Tibial nerve (tissue), 4 donors: ENCODE results near the gene NTRK3. TPM values are rescaled to one million over a fixed set of nuclear protein-coding genes. Genes with fewer than 3 reads are reported as not detected.
"Not testable (repeated sequence)": the region's sequence is repeated elsewhere in the genome, so short reads cannot be mapped to it uniquely, and the experiment has no call there.

Experiments
- DNase-seq, 2 donors: peaks; one replicate each; pipeline ENCODE4 v3.0.0-alpha.2; 2019; ENCODE audit warnings: low spot score in 2 of 2
- H3K27ac ChIP-seq, 4 donors: fragments of 200-600 bp; sonication (generic) in 3 of 4; one replicate each; pipeline ENCODE4 v1.5.1; 2017 to 2019; ENCODE audit warnings: mild to moderate bottlenecking in 1 of 4
- H3K27me3 ChIP-seq, 2 donors: fragments of 200-600 bp; sonication (generic) in 1 of 2; one replicate each; pipeline versions ENCODE4 v1.5.1 to v1.6.0; 2017 to 2019
- H3K36me3 ChIP-seq, 3 donors: fragments of 200-600 bp; sonication (generic); one replicate each; pipeline ENCODE4 v1.5.1; 2018 to 2019
- H3K4me1 ChIP-seq, 4 donors: fragments of 200-600 bp; sonication (generic) in 3 of 4; one replicate each; pipeline ENCODE4 v1.5.1; 2017 to 2019
- H3K4me3 ChIP-seq, 4 donors: fragments of 200-600 bp; sonication (generic) in 3 of 4; one replicate each; pipeline ENCODE4 v1.5.1; 2017 to 2019; ENCODE audit warnings: mild to moderate bottlenecking in 1 of 4, moderate library complexity in 1 of 4
- H3K9me3 ChIP-seq, 4 donors: fragments of 200-600 bp; sonication (generic) in 3 of 4; one replicate each; pipeline ENCODE4 v1.5.1; 2017 to 2019
- CTCF ChIP-seq, 5 experiments: fragments of 200-600 bp in 3 of 5; fragments of 450-650 bp in 2 of 5; sonication (generic) in 3 of 5; IDR thresholded peaks; one replicate each; pipeline ENCODE4 v1.5.1; 2016 to 2019; ENCODE audit warnings: antibody characterized with exemption in 5 of 5, mild to moderate bottlenecking in 3 of 5, moderate library complexity in 2 of 5
- EP300 ChIP-seq, 2 donors: sonication (generic); formaldehyde crosslinking; IDR thresholded peaks; one replicate each; pipeline ENCODE4 v1.6.1; 2017; ENCODE audit warnings: antibody characterized with exemption in 2 of 2, mild to moderate bottlenecking in 1 of 2
- POLR2A ChIP-seq, 2 donors: fragments of 450-650 bp; IDR thresholded peaks; one replicate each; pipeline ENCODE4 v1.6.1; 2017; ENCODE audit warnings: antibody characterized with exemption in 2 of 2, mild to moderate bottlenecking in 2 of 2, moderate library complexity in 2 of 2
- WGBS, 2 donors: methylation state at CpG; one replicate each; pipeline ENCODE4 v1.1.5; 2018; 5-methylcytosine and 5-hydroxymethylcytosine counted together
- total RNA-seq, 4 donors: library from RNA; depleted of rRNA; stranded (reverse); fragments of >200 nt; gene quantifications; one replicate each; pipeline ENCODE4 v1.1.0, GENCODE V29; 2016

Gene NTRK3
- total RNA-seq, 4 donors from 2014 or later: 53.4 to 85.9 (median 83.6) TPM

- Histone ChIP-seq H3K36me3 (no peaks in the 10 kb centered on the region), H3K4me1 (peaks cover 0 to 11% (median 0%) of the 10 kb centered on the region in 4 donors), H3K27me3 (no peaks in the 10 kb centered on the region), H3K27ac (no peak overlapping the region), H3K9me3 (no peaks in the 10 kb centered on the region), H3K4me3 (no peak overlapping the region)
- DNase-seq: no peak
- 47 to 59% methylated on average over 1 of the region's 1 CpG for WGBS, 2 donors
- no peak for TF ChIP-seq POLR2A (IDR thresholded peaks at IDR 0.05)
- no peak for TF ChIP-seq EP300 (IDR thresholded peaks at IDR 0.05)
- no peak for TF ChIP-seq CTCF (IDR thresholded peaks at IDR 0.05)
These were observed 216.0 kb downstream of the NTRK3 start for GRCh38 chr15:88040516-88040915.

GRCh38 chr15:88038261-88038660, 218.3 kb downstream of the NTRK3 start:
- no peak overlapping the region for H3K4me3 ChIP-seq
- no peak for DNase-seq
- no peaks in the 10 kb centered on the region for H3K9me3 ChIP-seq
- peaks cover 0 to 11% (median 0%) of the 10 kb centered on the region in 4 donors for H3K4me1 ChIP-seq
- H3K27ac ChIP-seq: no peak overlapping the region
- TF ChIP-seq POLR2A (IDR thresholded peaks at IDR 0.05) (no peak), EP300 (IDR thresholded peaks at IDR 0.05) (no peak), CTCF (IDR thresholded peaks at IDR 0.05) (no peak)
- WGBS, 2 donors: 83 to 95% methylated on average over 4 of the region's 4 CpGs
- H3K36me3 ChIP-seq: no peaks in the 10 kb centered on the region
- no peaks in the 10 kb centered on the region for H3K27me3 ChIP-seq

GRCh38 chr15:88036154-88036839, 220.2 kb downstream of the NTRK3 start:
- Histone ChIP-seq H3K36me3 (peaks cover 0 to 11% (median 0%) of the 10 kb centered on the region in 3 donors), H3K27ac (no peak overlapping the region), H3K4me3 (no peak overlapping the region), H3K9me3 (no peaks in the 10 kb centered on the region), H3K4me1 (peaks cover 0 to 11% (median 0%) of the 10 kb centered on the region in 4 donors), H3K27me3 (no peaks in the 10 kb centered on the region)
- WGBS, 2 donors: 37 to 40% methylated on average over 9 of the region's 9 CpGs
- TF ChIP-seq CTCF (IDR thresholded peaks at IDR 0.05) (no peak), POLR2A (IDR thresholded peaks at IDR 0.05) (no peak)
- no peak for DNase-seq

GRCh38 chr15:88035381-88035780, 221.2 kb downstream of the NTRK3 start:
- WGBS, 2 donors: 85 to 87% methylated on average over 5 of the region's 5 CpGs
- H3K4me1 ChIP-seq: peaks cover 0 to 11% (median 0%) of the 10 kb centered on the region in 4 donors
- peaks cover 0 to 17% (median 0%) of the 10 kb centered on the region in 3 donors for H3K36me3 ChIP-seq
- DNase-seq: no peak
- H3K27me3 ChIP-seq: no peaks in the 10 kb centered on the region
- no peak overlapping the region for H3K27ac ChIP-seq
- TF ChIP-seq POLR2A (IDR thresholded peaks at IDR 0.05): no peak
- TF ChIP-seq CTCF (IDR thresholded peaks at IDR 0.05): no peak
- no peak for TF ChIP-seq EP300 (IDR thresholded peaks at IDR 0.05)
- H3K9me3 ChIP-seq: no peaks in the 10 kb centered on the region
- H3K4me3 ChIP-seq: no peak overlapping the region

- WGBS, 2 donors: 95 to 96% methylated on average over 5 of the region's 5 CpGs
- H3K4me1 ChIP-seq: peaks cover 0 to 11% (median 0%) of the 10 kb centered on the region in 4 donors
- DNase-seq: not testable (repeated sequence)
These were observed 223.1 kb downstream of the NTRK3 start for GRCh38 chr15:88033421-88033820.

More at GRCh38 chr15:88033421-88033820, 223.1 kb downstream of the NTRK3 start:
- H3K9me3 ChIP-seq, H3K4me3 ChIP-seq, H3K27ac ChIP-seq, H3K27me3 ChIP-seq: not testable (repeated sequence)
- H3K36me3 ChIP-seq: peaks cover 0 to 21% (median 0%) of the 10 kb centered on the region in 3 donors
